HG03565 (cell line): Measurements from ENCODE around the gene SCG2.
A peak's percentile ranks its signal among the peaks of the same experiment; 100 is the strongest.

ENCODE experiments used
- ATAC-seq: cut with Tn5 transposase; IDR thresholded peaks from one replicate; pipeline ENCODE4 v1.9.1; 2021; ENCODE audit warnings: mild to moderate bottlenecking, moderate library complexity; ENCODE audit not compliant: unreplicated experiment

Gene SCG2, protein sequence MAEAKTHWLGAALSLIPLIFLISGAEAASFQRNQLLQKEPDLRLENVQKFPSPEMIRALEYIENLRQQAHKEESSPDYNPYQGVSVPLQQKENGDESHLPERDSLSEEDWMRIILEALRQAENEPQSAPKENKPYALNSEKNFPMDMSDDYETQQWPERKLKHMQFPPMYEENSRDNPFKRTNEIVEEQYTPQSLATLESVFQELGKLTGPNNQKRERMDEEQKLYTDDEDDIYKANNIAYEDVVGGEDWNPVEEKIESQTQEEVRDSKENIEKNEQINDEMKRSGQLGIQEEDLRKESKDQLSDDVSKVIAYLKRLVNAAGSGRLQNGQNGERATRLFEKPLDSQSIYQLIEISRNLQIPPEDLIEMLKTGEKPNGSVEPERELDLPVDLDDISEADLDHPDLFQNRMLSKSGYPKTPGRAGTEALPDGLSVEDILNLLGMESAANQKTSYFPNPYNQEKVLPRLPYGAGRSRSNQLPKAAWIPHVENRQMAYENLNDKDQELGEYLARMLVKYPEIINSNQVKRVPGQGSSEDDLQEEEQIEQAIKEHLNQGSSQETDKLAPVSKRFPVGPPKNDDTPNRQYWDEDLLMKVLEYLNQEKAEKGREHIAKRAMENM

DNA sequence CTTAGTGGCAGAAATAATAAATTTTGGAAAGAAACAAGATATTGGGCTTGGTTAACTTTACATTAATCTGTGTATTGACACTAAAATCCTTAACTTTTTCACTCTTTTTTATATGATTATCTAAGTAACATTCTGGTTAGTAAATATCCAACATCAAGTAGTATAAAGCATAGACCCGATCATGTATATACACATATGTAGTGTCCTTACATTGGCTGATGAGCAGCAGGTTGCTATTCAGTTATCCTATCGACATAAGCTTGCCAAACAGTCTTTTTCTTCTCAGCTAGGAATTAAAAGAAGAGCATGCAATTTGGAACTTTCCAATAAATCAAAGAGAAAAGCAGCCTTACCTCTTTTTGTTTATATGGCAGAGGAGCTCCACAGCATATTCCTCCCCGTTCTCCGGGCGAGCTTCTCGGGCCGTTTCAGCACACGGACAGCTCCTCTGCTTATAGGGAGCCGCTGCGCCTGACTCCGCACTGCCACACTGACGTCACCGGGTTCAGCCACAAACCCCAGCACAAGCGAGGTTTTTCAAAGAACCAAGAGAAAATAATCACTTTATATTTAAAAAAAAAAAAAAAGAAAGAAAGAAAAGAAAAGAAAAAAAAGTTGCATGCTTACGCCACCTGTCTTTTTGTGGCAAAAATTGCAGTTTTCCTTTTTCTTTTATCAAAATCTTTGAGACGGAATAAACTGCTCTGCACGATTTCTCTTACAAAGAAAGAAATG lies at the start of gene SCG2:
TSS of gene SCG2 (minus strand) at position 430 of the 735 bp plus-strand sequence. CDS start 3,079 bp downstream, outside the sequence.
- ATAC-seq = peak; percentile 94

DNA sequence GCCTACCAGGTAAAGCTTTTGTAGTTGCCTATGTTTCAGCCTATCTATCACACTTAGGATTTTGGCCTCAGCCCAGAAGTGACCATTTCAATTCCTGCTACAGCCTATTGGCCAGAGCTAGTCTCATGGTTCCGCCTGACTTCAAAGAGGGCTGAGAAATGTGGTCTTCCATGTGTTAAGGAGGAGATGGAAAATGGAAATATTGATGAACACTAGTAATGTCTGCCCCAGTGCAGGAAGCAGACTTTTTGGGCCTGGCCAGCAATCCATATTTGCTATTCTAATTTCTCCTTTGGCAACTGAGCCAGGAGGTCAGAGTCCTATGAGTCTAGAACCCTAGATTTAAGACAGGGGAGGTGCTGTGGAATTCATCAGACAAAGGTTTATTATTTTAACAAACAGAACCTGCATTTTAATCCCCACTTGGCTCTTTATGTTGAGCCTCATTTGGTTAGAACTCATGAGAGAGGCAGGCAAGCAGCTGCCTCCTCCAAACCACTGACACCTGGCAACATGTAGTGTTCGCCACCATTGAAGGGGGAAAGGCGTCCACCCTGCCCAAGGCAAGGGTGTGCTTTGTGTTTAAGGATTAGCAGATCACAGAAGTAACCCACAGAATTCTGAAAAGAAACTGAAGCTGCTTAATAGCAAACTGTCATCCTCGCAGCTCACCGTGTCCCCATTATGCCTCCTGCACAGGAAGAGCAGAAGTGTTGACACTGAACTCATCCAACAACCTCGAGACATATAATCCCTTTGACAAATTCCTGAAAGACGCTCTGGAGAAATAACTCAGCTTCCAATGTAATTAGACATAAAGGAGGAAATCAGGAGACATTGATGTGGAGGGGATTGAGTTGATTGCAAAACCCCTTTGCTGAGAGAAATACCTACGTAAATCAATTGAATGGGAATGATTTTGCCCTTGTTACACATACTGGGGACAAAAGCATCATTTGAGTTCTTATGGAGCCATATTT lies 47.7 kb upstream of the SCG2 start:
- no peak for ATAC-seq

DNA sequence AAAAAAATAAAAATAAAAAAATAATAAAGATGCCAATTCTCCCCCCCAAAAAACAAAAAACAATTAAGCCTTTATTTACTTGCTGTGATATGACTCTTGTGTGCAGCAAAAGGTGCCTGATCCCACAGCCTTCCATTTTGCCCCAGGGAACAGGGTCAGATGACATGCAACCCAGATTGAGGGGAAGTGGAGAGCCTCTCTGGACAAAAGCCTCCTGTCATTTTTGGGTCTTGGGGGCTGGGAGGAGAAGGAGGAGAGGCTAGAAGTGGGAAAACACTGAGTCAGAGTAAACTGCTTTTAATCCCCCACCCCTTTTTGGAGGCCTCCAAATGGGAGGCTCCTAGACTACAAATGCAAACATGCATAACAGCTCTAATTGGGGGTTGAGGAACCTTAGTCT lies 46.6 kb upstream of the SCG2 start:
- ATAC-seq = no peak

DNA sequence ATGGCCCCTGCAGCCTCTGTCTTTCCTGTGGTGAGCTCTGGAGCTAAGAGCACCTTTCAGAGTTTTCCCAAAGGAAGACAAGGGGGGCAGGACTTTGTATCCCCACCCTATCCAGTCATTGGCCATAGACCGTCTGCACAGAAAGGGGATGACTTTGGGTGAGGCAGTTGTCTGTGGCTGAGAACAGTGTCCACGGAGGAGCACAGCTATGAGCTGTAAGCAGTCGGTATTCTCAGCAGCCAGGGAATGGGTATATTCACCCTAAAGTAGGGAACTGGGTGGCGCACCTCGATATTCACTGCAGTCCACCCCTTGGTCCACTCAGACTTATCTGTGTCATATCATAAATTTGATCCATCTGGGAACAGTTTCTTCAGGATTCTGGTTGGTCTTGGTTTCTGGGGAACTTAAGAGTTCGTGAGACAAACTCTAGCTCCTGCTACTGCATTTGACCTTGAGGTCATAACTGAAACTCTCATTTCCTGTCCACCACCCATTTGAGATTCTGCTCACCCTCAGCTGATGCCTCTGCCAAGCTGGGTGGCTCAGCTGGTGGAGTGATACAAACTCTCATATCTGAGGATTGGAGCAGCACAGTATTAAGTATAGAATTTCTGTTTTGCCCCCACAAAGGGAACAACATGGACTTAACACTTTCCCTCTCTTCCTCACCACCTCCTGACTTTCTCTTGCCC lies 45.2 kb upstream of the SCG2 start:
- peak; percentile 86 for ATAC-seq

DNA sequence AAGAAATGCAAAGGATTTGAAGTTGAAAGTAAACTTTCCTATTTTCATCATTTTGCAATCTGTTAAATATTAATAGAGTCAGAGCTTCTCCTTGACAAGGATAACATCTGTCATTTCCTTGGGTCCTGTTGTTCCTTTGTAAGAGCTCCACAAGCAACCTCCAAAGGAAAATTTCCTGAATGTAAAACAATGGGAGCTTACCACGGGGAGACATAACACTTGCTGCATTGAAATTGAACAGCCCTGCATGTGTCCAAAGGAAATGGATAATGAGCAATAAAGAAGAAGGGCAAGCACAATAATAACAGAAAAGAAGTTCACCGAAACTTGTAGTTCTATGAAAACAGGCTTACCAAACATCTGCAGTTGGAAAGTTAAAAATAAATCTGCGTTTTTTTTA lies 42.0 kb upstream of the SCG2 start:
- ATAC-seq = no peak

DNA sequence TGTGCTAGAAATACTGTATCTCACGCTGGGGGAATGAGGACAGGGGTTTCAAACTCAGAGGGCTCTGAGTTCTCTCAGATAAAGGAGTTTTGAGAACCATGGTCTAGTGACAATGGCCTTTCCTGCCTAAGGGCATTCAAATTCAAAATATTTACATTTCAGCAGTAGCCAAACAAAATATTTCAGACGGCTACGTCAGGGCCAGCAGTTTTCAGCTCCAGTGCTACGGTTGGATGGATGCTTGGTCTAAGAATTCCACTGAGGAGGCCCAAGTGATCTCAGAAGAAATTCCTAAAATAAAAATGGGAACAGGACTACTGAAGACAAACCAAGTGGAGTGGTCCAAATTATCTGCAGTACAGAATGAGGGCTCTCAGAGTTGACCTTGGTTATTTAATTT lies 41.1 kb upstream of the SCG2 start:
- no peak for ATAC-seq

DNA sequence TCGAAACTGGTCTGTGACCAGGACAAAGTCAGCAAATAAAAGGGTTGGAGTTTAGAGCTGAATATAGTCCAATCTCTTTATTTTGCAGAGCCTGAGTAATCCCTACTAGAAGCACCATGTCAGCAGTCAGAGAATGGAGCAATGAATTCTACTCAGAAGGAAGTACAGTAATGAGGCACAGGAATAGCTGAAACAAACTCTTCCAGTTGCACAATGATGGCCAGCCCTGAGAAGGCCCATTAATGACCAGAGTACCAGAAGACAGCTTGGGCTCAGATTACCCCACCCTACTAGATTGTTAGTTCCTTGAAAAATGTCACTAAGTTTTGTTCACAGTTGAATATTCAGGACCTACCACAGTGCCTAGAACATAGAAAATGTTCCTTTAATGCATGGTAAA lies 40.3 kb upstream of the SCG2 start:
- no peak for ATAC-seq

DNA sequence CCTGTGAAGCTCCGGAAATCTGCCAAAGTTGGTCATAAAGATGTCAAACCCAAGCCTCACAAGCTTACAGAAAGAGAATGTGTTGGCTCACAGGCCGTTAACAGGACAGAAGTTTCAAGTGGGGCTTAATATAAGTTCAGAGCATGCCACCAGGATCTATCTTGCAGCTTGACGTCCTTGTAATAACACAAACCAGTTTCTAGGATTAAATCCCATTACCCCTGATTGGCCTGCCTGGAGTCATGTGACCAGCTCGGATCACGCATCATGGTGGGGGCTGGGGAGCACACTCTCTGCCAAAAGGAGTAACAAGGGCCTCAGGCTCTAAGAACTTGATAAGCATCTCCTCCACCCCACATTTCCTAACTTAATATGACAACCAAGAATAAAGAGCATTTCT lies 38.9 kb upstream of the SCG2 start:
- no peak for ATAC-seq

DNA sequence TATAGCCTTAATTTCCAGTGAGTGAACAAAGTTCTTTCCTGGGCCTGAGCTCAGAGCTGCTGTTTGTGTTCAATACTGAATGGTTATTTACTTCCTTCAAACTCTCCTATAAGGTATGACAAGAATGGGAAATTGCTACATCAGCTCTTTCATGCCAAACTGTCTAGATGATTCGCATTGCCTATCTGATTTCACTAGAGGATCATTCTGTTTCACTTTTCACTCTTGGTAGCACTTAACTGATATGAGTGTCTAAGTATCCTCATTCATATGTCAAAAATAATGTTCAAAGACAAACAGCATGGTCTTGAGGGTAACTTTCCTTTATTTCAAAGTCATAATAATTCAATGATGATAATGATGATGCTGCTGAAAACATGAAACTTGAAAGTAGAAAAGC lies 32.9 kb upstream of the SCG2 start:
- ATAC-seq = no peak

DNA sequence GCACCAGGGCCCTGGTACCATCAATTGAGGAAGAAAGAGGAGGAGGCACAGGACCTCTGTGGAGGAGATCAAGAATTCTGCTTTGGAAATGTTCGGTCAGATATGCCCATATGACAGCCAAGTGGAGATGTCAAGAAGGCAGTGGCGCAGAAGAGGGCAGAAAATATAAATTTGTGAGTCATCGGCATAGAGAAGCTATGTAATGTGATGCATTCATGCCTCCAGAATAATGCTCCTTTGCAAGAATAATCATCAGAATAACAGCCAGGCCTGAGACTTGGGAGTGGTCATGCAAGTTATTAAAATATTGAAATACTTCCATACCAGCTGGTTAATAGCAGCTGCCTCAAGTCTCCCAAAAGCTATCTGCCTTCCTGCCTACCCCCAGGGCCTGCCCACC lies 32.1 kb upstream of the SCG2 start:
- ATAC-seq = no peak

DNA sequence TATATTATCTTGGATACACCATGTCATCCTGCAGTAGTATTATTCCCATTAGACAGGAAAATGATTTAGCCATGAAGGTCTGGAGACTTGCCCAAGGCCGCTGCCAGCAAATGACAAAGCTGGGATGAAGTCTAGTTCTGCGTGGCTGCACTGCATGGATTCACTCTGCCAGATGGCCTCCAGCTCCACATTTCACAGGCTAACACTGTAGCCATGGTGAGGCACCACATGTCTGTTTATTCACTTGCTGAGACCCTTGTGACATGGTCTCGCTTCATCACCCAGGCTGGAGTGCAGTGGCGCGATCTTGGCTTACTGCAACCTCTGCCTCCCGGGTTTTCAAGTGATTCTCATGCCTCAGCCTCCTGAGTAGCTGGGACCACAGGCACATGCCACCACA lies 31.5 kb upstream of the SCG2 start:
- no peak for ATAC-seq

DNA sequence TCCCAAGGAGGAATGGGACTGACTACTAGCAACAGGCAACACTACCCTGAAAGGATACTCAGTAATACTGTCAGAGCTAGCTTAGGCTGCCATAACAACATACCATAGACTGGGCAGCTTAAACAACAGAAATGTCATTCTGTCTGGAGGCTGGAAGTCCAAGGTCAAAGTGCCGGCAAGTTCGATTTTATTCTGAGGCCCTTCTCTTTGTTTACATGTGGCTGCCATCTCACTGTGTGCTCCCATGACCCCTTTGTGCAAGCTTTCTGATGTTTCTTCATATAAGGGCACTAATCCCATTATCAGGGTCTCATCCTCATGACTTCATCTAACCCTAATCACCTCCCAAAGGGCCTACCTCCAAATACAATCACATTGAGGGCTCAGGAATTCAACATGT lies 30.7 kb upstream of the SCG2 start:
- ATAC-seq = no peak

DNA sequence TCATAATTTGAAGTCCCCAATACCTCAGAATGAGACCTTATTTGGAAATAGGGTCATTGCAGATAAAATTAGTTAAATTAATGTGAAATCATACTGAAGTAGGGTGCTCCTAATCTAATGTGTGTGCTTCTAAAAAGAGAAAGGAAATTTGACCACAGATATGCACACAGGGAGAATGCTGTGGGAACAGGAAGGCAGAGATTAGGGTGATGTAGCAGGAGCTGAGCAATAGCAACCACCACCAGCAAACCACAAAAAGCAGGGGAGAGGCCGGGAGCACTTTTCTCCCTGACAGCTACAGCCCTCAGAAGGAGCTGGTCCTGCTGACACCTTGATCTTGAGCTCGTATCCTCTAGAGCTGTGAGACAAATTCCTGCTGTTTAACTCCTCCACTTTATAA lies 24.6 kb upstream of the SCG2 start:
- ATAC-seq = no peak

DNA sequence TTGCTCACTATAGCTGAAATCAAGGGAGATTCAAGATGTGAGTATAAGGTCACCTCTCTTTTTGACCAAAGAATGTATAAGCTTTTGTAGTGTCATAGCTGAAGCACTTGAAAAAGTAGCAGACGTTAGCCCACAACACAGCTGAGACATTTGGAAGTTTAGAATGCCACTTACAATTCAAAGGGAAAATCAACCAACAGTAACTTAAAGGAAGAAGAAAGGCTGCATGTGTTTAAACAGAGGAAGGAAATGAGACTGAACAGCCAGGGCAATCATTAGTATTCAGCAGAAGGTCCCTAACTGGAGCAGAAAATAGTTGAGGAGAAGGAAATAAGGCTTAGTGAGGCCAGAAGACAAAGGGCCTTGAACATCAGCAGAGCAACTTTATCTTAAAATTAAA lies 23.5 kb upstream of the SCG2 start:
- ATAC-seq = no peak

DNA sequence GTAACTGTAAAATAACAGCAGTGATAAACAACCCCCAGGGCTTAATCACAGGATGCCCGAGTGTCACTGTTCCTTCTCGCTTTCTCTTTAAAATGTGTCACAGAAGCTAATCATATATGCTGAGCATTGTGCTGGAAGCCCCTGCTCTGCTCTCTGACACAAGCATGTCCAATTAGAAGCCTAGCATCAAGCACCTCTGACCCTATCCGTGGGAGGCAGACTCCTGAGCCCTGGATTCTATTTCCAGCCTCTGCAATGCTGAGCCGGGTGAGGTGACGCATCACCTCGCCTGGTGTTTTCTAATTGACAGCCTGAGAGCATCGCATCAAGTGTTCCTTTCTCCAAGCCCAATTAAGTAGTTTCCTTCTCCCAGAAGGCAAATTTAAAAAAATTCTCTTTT lies 19.7 kb upstream of the SCG2 start:
- no peak for ATAC-seq

DNA sequence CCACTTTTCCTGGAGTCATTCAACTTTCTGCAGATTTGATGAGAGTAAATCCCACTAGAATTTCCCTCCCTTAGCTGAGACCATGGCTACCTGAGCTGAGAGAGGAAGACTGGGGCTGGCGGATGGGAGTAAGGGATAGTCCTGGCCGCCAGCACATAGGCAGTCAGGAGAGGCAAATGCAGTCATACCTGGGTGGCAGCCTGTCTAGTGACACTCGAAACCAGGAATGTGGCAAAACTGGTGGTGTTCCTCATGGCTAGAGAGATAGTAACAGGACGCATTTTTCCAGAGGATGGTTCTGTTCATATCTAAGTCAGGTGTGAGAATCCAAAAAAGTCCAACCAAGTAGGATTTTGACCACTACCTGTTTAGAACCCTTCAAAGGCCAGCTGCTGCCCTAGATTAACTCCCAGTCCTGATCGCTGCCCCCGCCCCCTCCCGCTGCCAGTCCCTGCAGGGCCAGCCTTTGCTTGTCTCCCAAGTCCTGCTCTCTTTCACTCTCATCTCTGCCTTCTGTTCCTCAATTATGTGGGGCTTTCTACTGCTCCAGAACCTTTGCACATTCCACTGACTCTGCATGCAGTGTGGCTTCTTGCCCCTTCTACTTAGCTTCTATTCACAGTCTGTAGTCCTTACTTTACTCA lies 17.4 kb upstream of the SCG2 start:
- no peak for ATAC-seq

DNA sequence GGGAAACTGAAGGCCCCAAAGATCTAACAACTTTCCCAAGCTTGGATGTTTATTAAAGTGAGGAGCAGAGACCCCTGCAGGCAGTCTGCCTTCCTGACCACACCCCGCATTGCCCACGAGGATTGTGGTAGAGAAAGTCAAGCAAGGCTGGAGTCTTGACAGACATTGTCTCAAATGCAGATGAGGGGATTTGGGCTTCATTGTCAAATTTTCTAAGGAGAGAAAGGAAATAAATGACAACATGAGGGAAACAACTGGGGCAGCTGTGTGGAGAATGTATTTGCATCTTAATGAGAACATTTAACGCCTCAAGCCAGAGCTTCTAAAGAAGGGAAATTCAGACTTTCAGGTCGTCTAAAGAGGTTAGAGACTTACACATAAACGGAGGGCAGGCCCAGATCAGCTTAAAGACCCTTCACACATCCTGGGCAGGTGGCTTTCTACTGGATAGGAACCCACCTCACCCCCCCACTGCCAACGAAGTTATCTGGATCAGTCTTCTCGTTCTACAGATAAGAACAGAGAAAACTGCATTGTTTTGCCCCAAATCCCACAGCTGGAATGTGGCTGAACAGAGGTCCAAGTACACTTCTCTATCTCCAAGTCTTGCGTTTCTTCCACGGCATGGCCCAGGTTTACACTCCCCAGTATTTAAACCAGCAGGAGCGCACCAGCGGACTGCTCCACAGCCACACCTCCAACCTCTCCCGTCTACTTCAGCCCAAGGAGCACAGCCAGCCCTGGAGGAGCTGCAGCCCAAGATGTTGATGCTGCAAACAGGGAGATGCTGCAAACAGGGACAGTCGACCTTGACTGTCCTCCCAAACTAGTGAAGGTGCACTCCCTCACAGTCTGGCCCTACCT lies 16.2 kb upstream of the SCG2 start:
- ATAC-seq = no peak

DNA sequence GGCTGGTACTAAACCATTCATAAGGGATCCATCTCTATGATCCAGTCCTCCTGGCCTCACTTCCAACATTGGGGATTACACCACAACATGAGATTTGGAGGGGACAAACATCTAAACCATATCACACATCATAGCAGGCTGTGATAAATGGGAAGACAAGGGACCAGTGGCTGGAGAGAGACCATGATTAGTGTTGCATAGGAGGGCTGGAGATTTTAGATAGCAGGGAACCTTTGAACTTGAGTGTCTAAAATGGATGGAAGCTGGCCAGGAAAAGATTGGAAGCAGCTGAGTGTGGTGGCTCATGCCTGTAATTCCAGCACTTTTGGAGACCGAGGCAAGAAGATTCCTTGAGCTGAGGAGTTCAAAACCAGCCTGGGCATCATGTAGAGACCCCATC lies 12.4 kb upstream of the SCG2 start:
- ATAC-seq = no peak
